Endothelial cell (in vitro differentiated cells): ENCODE results near the gene ANKRD28. TPM values are rescaled to one million over a fixed set of nuclear protein-coding genes. Genes with fewer than 3 reads are reported as not detected.

ENCODE experiments used
- DNase-seq: peaks from one replicate; pipeline ENCODE4 v3.0.0; 2021; ENCODE audit warnings: low spot score
- H3K27ac Mint-ChIP-seq: one replicate; pipeline ENCODE4 v1.8.0; 2021; ENCODE audit warnings: mixed read lengths, inconsistent platforms; ENCODE audit not compliant: unreplicated experiment
- H3K27me3 Mint-ChIP-seq: one replicate; pipeline ENCODE4 v1.8.0; 2021; ENCODE audit warnings: mild to moderate bottlenecking, moderate library complexity, mixed read lengths, inconsistent platforms; ENCODE audit not compliant: unreplicated experiment
- H3K36me3 Mint-ChIP-seq: one replicate; pipeline ENCODE4 v1.8.0; 2021; ENCODE audit warnings: mild to moderate bottlenecking, low read depth, mixed read lengths, inconsistent platforms; ENCODE audit not compliant: unreplicated experiment
- H3K4me1 Mint-ChIP-seq: one replicate; pipeline ENCODE4 v1.8.0; 2021; ENCODE audit warnings: mild to moderate bottlenecking, mixed read lengths, inconsistent platforms; ENCODE audit not compliant: unreplicated experiment
- H3K4me3 Mint-ChIP-seq: one replicate; pipeline ENCODE4 v1.8.0; 2021; ENCODE audit warnings: mild to moderate bottlenecking, mixed read lengths, inconsistent platforms; ENCODE audit not compliant: unreplicated experiment
- H3K9me3 Mint-ChIP-seq: one replicate; pipeline ENCODE4 v1.8.0; 2021; ENCODE audit warnings: mixed read lengths, inconsistent platforms; ENCODE audit not compliant: unreplicated experiment
- total RNA-seq: library from RNA; stranded (reverse); fragmentation: NEBNext Ultra II Directional; extraction: Animal tissue kit (Norgen Biotek cat#: 25700); gene quantifications from one replicate; pipeline ENCODE4 v1.2.1, GENCODE V29; 2021; ENCODE audit not compliant: unreplicated experiment
- TF ChIP-seq, protein P1 (sequence below): fragments of 200-600 bp; sonication (generic); IDR thresholded peaks from one replicate; pipeline ENCODE4 v1.5.0; 2021; ENCODE audit warnings: antibody characterized with exemption; ENCODE audit not compliant: unreplicated experiment

Gene ANKRD28
- total RNA-seq, 1 donor from 2014 or later: 22.6 TPM

DNA sequence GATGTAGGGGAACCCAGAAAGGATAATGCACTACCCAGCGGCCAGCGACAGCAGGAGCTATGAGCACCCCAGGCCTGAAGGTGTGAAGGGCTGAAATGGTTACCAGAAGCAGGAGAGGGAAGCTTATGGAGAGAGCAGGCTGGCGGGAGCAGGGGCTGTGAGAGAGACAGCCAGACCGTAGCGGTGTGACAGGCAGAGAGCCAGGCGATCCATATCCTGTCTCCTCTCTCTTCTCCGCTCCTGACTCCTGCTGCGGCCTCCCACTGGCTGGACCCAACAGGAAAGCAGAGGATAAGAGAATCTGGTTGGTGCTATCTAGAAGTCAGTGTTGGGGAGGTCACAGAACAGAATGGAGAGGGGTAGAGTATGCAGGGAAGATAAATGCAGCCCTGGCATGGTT lies 146.4 kb downstream of the ANKRD28 start:
- Mint-ChIP-seq H3K9me3 (peaks cover 5% of the 10 kb centered on the region), H3K27me3 (peaks cover 1% of the 10 kb centered on the region), H3K4me3 (no peak overlapping the region), H3K4me1 (peaks cover 6% of the 10 kb centered on the region), H3K36me3 (peaks cover 10% of the 10 kb centered on the region), H3K27ac (no peak overlapping the region)
- DNase-seq: no peak
- TF ChIP-seq, protein P1, sequence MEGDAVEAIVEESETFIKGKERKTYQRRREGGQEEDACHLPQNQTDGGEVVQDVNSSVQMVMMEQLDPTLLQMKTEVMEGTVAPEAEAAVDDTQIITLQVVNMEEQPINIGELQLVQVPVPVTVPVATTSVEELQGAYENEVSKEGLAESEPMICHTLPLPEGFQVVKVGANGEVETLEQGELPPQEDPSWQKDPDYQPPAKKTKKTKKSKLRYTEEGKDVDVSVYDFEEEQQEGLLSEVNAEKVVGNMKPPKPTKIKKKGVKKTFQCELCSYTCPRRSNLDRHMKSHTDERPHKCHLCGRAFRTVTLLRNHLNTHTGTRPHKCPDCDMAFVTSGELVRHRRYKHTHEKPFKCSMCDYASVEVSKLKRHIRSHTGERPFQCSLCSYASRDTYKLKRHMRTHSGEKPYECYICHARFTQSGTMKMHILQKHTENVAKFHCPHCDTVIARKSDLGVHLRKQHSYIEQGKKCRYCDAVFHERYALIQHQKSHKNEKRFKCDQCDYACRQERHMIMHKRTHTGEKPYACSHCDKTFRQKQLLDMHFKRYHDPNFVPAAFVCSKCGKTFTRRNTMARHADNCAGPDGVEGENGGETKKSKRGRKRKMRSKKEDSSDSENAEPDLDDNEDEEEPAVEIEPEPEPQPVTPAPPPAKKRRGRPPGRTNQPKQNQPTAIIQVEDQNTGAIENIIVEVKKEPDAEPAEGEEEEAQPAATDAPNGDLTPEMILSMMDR: no peak

DNA sequence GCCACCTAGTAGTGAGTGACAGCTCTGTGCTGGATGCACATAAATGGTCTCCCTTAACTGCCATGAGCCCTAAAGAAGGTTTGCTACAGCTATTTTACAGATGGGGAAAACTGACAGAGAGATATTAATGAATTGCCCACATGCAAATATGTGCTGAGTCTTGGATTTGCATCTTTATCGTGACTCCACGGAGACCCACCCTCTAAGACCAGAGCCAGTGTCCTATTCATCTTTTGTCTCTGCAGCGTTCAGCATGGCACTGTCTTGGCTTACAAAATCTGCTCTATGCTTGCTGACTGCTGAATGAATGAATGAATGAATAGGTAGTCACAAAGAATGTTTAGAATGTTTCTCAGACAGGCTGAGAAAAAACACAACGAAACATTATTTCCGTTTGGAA lies 147.9 kb downstream of the ANKRD28 start:
- Mint-ChIP-seq H3K9me3 (no peaks in the 10 kb centered on the region), H3K36me3 (peaks cover 5% of the 10 kb centered on the region), H3K4me1 (peaks cover 6% of the 10 kb centered on the region), H3K27ac (no peak overlapping the region), H3K4me3 (no peak overlapping the region), H3K27me3 (peaks cover 1% of the 10 kb centered on the region)
- DNase-seq: no peak
- TF ChIP-seq, protein P1: no peak

DNA sequence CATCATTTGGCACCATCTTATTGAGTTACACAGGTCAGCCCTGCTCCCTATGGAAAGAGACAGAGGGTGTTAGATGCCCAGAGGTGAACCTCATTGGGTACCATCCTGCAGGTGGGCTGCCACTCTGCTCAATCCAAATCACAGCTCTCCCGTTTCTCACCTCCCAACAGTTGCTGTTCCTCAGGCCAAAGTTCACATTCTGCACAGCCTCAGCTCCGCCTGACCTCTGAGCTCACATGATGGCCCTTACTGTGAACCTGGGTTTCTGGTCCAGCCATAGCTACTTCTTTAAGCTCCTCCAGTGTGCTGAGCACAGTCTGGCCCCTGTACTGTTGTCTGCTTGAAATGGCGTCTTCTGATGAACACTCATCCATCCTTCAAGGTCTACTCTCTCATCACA lies 148.4 kb downstream of the ANKRD28 start:
- H3K27ac Mint-ChIP-seq: no peak overlapping the region
- H3K4me1 Mint-ChIP-seq: peaks cover 6% of the 10 kb centered on the region
- H3K4me3 Mint-ChIP-seq: no peak overlapping the region
- TF ChIP-seq, protein P1: no peak
- H3K36me3 Mint-ChIP-seq: peaks cover 5% of the 10 kb centered on the region
- no peaks in the 10 kb centered on the region for H3K9me3 Mint-ChIP-seq
- peaks cover 1% of the 10 kb centered on the region for H3K27me3 Mint-ChIP-seq
- DNase-seq: no peak

DNA sequence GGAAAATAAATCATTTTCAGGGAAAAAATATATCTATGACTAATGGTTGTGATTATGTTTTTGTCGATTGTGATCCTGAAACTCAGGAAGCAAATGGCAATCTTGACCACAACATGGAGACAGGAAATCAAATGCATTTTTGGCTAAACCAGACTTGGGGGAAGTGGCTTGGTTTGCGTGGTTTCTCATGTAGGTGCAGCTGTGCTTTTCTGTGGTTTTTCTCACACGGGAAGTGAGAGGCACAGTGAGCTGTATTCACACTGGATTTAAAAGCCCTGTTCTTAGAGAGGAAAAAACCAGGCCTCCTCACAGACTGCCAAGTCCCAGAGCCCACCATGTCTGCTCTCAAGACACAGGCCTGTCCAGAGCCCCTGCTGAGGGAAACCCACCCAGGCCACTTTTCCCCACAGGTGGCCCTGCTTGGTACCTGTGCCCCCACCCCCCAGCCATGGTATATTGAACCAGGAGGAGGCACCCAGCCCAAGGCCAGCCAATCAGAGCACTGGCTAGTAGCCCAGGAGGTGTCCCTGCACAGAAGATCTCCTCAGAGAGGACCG lies 150.1 kb downstream of the ANKRD28 start:
- peaks cover 5% of the 10 kb centered on the region for H3K36me3 Mint-ChIP-seq
- TF ChIP-seq, protein P1: no peak
- H3K27ac Mint-ChIP-seq: no peak overlapping the region
- H3K4me3 Mint-ChIP-seq: no peak overlapping the region
- H3K27me3 Mint-ChIP-seq: peaks cover 1% of the 10 kb centered on the region
- DNase-seq: no peak
- peaks cover 6% of the 10 kb centered on the region for H3K4me1 Mint-ChIP-seq
- H3K9me3 Mint-ChIP-seq: no peaks in the 10 kb centered on the region

DNA sequence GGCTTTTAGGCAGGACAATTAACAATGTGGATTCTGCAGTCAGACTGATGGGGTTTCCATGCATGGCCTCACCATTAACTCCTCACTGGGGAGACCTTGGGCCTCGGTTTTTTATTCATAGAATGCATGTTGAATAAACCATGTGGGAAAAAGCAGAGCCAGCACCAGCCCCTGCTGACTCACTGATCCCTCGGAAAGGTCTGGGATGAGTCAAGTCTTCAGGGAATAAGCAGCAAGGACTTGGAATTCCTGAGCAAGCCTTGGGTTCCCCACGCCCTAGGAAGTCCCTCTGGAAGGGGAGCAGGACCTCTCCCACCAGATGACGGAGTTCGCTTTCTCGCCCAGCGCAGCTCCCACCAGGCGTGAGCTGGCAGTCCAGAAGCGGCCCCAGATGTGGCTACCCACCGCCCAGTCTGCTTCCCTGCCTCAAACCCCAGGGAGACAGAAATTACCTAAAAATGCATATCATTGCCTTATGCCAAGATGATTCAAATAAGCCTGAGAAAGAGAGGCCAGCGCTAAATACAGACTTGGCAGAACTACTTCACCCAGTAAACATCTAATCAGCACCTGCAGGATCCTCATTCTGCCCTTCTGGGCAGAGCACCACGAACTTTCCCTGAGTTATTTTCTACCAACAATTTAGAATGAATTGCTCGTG lies 150.8 kb downstream of the ANKRD28 start:
- no peak overlapping the region for H3K4me3 Mint-ChIP-seq
- H3K36me3 Mint-ChIP-seq: peaks cover 5% of the 10 kb centered on the region
- peaks cover 7% of the 10 kb centered on the region for H3K4me1 Mint-ChIP-seq
- H3K27ac Mint-ChIP-seq: no peak overlapping the region
- no peak for DNase-seq
- TF ChIP-seq, protein P1: no peak
- peaks cover 3% of the 10 kb centered on the region for H3K27me3 Mint-ChIP-seq
- H3K9me3 Mint-ChIP-seq: no peaks in the 10 kb centered on the region
